ENCODE measurements around the gene CLK3. TPM values are rescaled to one million over a fixed set of nuclear protein-coding genes. Genes with fewer than 3 reads are reported as not detected.

CLK3 gene
- total RNA-seq, 4 donors from 2014 or later, result 45.4 to 152 (median 105) TPM

DNA sequence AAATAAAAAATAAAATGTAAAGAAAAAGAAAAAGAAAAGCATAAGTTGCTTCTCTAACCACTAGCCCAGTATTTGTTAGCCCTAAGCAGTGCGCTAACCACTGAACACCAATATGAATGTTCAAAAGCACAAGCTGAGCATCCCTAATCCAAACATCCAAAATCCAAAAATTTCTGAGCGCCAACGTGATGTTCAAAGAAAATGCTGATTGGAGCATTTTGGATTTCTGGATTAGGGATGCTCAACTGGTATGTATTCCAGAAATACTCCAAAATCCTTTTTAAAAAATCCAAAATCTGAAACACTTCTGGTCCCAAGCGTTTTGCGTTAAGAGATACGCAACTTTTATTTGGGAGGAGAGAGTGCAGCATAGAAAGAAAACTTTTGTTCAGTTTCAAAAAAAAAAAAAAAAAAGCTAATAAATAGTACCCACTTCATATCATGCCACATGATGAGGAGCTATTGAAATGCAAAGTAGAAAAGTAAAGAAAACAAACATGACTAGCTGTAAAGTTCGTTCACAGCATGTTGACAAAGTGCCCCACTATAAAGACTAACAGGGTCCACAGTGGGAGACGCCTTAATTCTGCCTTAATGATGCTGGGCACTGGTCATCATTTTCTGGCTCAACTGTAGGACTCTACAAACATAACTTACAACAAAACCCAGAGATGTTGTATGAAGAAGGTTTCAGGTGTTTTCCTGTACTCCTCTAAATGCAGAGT is 47.8 kb downstream of the CLK3 start:
- H3K36me3 ChIP-seq, result peaks cover 0 to 6% of the 10 kb centered on the region in 2 donors
- no peak for DNase-seq
- no peaks in the 10 kb centered on the region for H3K9me3 ChIP-seq
- peak overlapping the region; percentile 58 to 84 (median 68) for H3K27ac ChIP-seq
- no peaks in the 10 kb centered on the region for H3K27me3 ChIP-seq
- TF ChIP-seq POLR2A (IDR thresholded peaks at IDR 0.05), result no peak
- TF ChIP-seq, protein P1, sequence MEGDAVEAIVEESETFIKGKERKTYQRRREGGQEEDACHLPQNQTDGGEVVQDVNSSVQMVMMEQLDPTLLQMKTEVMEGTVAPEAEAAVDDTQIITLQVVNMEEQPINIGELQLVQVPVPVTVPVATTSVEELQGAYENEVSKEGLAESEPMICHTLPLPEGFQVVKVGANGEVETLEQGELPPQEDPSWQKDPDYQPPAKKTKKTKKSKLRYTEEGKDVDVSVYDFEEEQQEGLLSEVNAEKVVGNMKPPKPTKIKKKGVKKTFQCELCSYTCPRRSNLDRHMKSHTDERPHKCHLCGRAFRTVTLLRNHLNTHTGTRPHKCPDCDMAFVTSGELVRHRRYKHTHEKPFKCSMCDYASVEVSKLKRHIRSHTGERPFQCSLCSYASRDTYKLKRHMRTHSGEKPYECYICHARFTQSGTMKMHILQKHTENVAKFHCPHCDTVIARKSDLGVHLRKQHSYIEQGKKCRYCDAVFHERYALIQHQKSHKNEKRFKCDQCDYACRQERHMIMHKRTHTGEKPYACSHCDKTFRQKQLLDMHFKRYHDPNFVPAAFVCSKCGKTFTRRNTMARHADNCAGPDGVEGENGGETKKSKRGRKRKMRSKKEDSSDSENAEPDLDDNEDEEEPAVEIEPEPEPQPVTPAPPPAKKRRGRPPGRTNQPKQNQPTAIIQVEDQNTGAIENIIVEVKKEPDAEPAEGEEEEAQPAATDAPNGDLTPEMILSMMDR (IDR thresholded peaks at IDR 0.05 in 4 of 5, conservative IDR thresholded peaks at IDR 0.05 in 1 of 5), result no peak
- in situ Hi-C loops (cut with MboI; ENCODE audit: low sequenced_read_pairs in 4 of 4), result no loop called here
- intact Hi-C loops (cut with DNase I; ENCODE audit: low total_unique reads), result no loop called here
- H3K4me1 ChIP-seq, result peaks cover 32 to 34% of the 10 kb centered on the region in 2 donors
- no peak for ATAC-seq
- H3K4me3 ChIP-seq, result no peak overlapping the region

DNA sequence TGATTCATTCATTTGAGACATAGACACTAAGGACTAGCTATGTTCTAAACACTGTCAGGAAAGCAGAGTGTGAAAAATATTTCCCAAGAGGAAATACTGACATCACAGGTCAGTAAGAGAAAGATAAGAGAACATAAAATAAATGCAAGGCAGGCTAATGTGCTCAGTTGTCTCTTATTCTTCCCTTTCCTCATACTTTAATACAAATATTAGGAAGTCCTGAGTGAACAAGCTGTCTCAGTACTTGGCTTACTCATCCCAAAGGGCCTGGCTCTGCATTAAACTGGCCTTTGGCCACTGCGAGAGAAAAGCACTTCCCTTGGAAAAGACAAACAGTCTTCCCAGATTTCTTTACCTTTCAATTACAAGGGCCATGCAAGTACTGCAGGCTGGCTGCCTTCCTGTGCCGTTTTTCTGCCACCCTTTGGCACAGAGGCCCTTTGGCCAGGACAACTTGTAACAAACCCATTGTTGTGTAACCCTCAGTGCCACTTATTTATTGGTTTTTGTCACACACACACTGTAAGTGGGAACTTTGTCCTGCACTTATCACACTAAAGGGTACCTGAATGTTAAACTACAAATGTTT is 48.5 kb downstream of the CLK3 start:
- peaks cover 0 to 6% of the 10 kb centered on the region in 2 donors for H3K36me3 ChIP-seq
- H3K27ac ChIP-seq, result peak overlapping the region; percentile 58 to 84 (median 68)
- in situ Hi-C loops (cut with MboI; ENCODE audit: low sequenced_read_pairs in 4 of 4) (no loop called here), intact Hi-C loops (cut with DNase I; ENCODE audit: low total_unique reads) (no loop called here)
- no peaks in the 10 kb centered on the region for H3K27me3 ChIP-seq
- TF ChIP-seq, protein P1 (IDR thresholded peaks at IDR 0.05 in 4 of 5, conservative IDR thresholded peaks at IDR 0.05 in 1 of 5), result no peak
- TF ChIP-seq POLR2A (IDR thresholded peaks at IDR 0.05), result no peak
- DNase-seq (peak; percentile 51 to 67), ATAC-seq (peak; percentile 89 to 91)
- H3K9me3 ChIP-seq, result no peaks in the 10 kb centered on the region
- H3K4me3 ChIP-seq, result no peak overlapping the region
- H3K4me1 ChIP-seq, result peaks cover 32 to 34% of the 10 kb centered on the region in 2 donors

- Histone ChIP-seq H3K27ac (peak overlapping the region; percentile 58 to 84 (median 68)), H3K4me3 (no peak overlapping the region), H3K36me3 (peaks cover 0 to 6% of the 10 kb centered on the region in 2 donors), H3K4me1 (peaks cover 32 to 34% of the 10 kb centered on the region in 2 donors), H3K27me3 (no peaks in the 10 kb centered on the region), H3K9me3 (no peaks in the 10 kb centered on the region)
- in situ Hi-C loops (cut with MboI; ENCODE audit: low sequenced_read_pairs in 4 of 4), result no loop called here
- no peak for ATAC-seq
- DNase-seq, result no peak
- intact Hi-C loops (cut with DNase I; ENCODE audit: low total_unique reads), result no loop called here
- TF ChIP-seq, protein P1 (IDR thresholded peaks at IDR 0.05 in 4 of 5, conservative IDR thresholded peaks at IDR 0.05 in 1 of 5), result no peak
- TF ChIP-seq POLR2A (IDR thresholded peaks at IDR 0.05), result no peak
Measured at GRCh38 chr15:74664670-74665069, 49.0 kb downstream of the CLK3 start.

DNA sequence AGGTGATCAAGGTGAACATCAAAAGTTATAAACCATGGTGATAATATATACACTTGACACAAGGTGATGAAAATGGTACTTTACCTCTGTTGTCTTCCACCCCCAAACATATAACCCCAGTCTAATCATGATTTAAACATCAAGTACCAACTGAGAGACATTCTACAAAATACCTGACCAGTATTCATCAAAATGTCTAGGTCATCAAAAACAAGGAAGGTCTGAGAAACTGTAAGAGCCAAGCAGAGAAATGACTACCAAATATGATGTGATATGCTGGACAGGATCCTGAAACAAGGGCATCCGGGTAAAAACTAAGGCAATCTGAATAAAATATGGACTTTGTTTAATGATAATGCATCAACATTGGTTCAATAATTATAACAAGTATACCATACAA is 52.3 kb downstream of the CLK3 start:
- ATAC-seq, result no peak
- Histone ChIP-seq H3K36me3 (peaks cover 0 to 22% of the 10 kb centered on the region in 2 donors), H3K27me3 (no peaks in the 10 kb centered on the region), H3K27ac (no peak overlapping the region), H3K4me1 (peaks cover 22% of the 10 kb centered on the region in 2 donors), H3K4me3 (no peak overlapping the region), H3K9me3 (no peaks in the 10 kb centered on the region)
- TF ChIP-seq POLR2A (IDR thresholded peaks at IDR 0.05), result no peak
- TF ChIP-seq, protein P1 (IDR thresholded peaks at IDR 0.05 in 4 of 5, conservative IDR thresholded peaks at IDR 0.05 in 1 of 5), result no peak
- no peak for DNase-seq
- in situ Hi-C loops (cut with MboI; ENCODE audit: low sequenced_read_pairs in 4 of 4) (no loop called here), intact Hi-C loops (cut with DNase I; ENCODE audit: low total_unique reads) (no loop called here)

All from gastrocnemius medialis (tissue), 4 donors.